ENCODE data around the gene NFATC2. TPM values are rescaled to one million over a fixed set of nuclear protein-coding genes. Genes with fewer than 3 reads are reported as not detected.

NFATC2 gene
- total RNA-seq, 2 donors from 2014 or later, result 4.3 to 8.4 TPM

DNA sequence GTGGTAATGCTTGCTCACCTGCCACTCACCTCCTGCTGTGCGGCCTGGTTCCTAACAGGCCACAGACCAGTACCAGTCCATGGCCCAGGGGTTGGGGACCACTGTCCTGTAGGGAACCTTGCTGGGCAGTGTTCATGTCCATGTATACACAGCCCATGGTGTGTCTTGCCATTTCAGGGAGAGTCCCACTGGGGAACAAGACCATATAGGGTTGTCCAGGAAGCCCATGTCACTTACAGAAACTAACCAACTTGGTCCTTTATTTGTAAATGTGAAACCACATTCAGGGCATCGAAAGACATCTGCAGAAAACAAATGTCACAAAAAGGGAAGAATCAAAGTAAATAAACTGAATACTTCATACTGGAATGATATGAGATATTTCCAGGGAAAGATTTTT is 179.1 kb downstream of the NFATC2 start:
- no peaks in the 10 kb centered on the region for H3K4me1 ChIP-seq (replicated peaks)
- no peak for TF ChIP-seq POLR2A (IDR thresholded peaks at IDR 0.05)
- intact Hi-C loops (cut with DNase I), result no loop called here
- H3K27ac ChIP-seq, result no peak overlapping the region
- no peaks in the 10 kb centered on the region for H3K27me3 ChIP-seq (replicated peaks; ENCODE audit: insufficient read depth)
- 72% methylated on average over 2 of the region's 2 CpGs for WGBS
- no peaks in the 10 kb centered on the region for H3K9me3 ChIP-seq
- no peak overlapping the region for H3K4me3 ChIP-seq
- H3K36me3 ChIP-seq, result no peaks in the 10 kb centered on the region
- DNase-seq (ENCODE audit: low spot score), result no peak

- TF ChIP-seq, protein P1, sequence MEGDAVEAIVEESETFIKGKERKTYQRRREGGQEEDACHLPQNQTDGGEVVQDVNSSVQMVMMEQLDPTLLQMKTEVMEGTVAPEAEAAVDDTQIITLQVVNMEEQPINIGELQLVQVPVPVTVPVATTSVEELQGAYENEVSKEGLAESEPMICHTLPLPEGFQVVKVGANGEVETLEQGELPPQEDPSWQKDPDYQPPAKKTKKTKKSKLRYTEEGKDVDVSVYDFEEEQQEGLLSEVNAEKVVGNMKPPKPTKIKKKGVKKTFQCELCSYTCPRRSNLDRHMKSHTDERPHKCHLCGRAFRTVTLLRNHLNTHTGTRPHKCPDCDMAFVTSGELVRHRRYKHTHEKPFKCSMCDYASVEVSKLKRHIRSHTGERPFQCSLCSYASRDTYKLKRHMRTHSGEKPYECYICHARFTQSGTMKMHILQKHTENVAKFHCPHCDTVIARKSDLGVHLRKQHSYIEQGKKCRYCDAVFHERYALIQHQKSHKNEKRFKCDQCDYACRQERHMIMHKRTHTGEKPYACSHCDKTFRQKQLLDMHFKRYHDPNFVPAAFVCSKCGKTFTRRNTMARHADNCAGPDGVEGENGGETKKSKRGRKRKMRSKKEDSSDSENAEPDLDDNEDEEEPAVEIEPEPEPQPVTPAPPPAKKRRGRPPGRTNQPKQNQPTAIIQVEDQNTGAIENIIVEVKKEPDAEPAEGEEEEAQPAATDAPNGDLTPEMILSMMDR (IDR thresholded peaks at IDR 0.05), result no peak
- TF ChIP-seq POLR2AphosphoS5 (IDR thresholded peaks at IDR 0.05), result no peak
- TF ChIP-seq POLR2A (IDR thresholded peaks at IDR 0.05), result no peak
- H3K4me1 ChIP-seq (replicated peaks), result no peaks in the 10 kb centered on the region
- intact Hi-C loops (cut with DNase I), result no loop called here
- no peaks in the 10 kb centered on the region for H3K36me3 ChIP-seq
- no peak overlapping the region for H3K4me3 ChIP-seq
- H3K27ac ChIP-seq, result no peak overlapping the region
- DNase-seq (ENCODE audit: low spot score), result no peak
- no peaks in the 10 kb centered on the region for H3K9me3 ChIP-seq
- H3K27me3 ChIP-seq (replicated peaks; ENCODE audit: insufficient read depth), result no peaks in the 10 kb centered on the region
- 93% methylated on average over 3 of the region's 3 CpGs for WGBS
Measured at GRCh38 chr20:51362254-51362653, 180.3 kb downstream of the NFATC2 start.

DNA sequence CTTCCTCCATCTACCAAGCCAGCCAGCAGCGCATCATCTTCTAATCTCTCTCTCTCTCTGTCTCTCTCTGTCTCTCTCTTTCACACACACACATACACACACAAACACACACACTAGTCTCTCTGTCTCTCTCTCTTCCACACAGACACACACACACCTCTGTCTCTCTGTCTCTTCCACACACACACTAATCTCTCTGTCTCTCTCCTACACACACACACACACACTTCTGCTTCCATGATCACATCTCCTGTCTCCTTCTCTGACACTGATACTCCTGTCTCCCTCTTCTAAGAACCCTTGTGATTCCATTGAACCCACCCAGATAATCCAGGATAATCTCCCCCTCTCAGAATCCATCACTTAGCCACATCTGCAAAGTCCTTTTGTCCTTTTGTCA is 181.3 kb downstream of the NFATC2 start:
- Histone ChIP-seq H3K4me1 (replicated peaks) (no peaks in the 10 kb centered on the region), H3K9me3 (no peaks in the 10 kb centered on the region), H3K4me3 (no peak overlapping the region), H3K27ac (no peak overlapping the region), H3K27me3 (replicated peaks; ENCODE audit: insufficient read depth) (no peaks in the 10 kb centered on the region), H3K36me3 (no peaks in the 10 kb centered on the region)
- WGBS, result 80% methylated on average over 1 of the region's 1 CpG
- intact Hi-C loops (cut with DNase I), result no loop called here
- no peak for DNase-seq (ENCODE audit: low spot score)
- TF ChIP-seq POLR2AphosphoS5 (IDR thresholded peaks at IDR 0.05) (no peak), POLR2A (IDR thresholded peaks at IDR 0.05) (no peak)
- TF ChIP-seq, protein P1 (IDR thresholded peaks at IDR 0.05), result no peak

DNA sequence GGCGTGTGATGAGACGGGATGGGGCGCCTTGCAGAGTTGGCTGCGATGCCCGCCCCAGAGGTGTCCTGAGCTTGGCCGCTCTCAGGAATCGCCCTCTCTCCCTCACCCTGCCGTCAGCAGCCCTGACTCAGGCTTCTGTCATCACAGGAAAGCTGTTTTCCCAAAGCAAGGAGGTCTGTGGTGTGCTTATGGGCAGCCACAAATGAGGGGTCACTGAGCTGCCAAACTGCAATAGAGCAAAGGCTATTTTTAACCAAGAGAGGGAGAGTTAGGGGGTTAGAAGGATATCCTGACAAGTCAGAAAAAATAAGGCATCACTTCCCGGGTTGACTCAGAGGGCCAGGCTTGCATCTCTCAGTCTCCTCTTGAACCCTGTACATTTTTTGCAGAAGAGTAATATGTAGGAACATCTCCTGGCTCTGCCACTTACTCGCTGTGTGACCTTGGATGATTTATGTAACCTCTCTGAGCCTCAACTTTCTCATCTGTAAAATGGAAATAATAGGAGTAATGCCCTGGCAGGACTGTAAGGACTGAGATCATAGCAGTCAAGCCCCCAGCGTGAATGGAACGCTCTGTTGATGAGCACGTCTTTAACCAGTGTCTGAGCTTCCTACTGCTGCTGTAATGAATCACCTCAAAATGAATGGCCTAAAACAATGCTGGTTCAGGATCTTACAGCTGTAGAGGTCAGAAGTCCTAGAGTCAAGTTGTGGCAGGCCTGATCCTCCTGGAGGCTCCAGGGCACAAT is 181.9 kb downstream of the NFATC2 start:
- Histone ChIP-seq H3K27ac (no peak overlapping the region), H3K4me1 (replicated peaks) (no peaks in the 10 kb centered on the region), H3K27me3 (replicated peaks; ENCODE audit: insufficient read depth) (no peaks in the 10 kb centered on the region), H3K9me3 (no peaks in the 10 kb centered on the region), H3K4me3 (no peak overlapping the region), H3K36me3 (no peaks in the 10 kb centered on the region)
- no peak for DNase-seq (ENCODE audit: low spot score)
- TF ChIP-seq, protein P1 (IDR thresholded peaks at IDR 0.05), result no peak
- TF ChIP-seq POLR2AphosphoS5 (IDR thresholded peaks at IDR 0.05) (no peak), POLR2A (IDR thresholded peaks at IDR 0.05) (no peak)
- intact Hi-C loops (cut with DNase I), result no loop called here
- 78% methylated on average over 13 of the region's 13 CpGs for WGBS

DNA sequence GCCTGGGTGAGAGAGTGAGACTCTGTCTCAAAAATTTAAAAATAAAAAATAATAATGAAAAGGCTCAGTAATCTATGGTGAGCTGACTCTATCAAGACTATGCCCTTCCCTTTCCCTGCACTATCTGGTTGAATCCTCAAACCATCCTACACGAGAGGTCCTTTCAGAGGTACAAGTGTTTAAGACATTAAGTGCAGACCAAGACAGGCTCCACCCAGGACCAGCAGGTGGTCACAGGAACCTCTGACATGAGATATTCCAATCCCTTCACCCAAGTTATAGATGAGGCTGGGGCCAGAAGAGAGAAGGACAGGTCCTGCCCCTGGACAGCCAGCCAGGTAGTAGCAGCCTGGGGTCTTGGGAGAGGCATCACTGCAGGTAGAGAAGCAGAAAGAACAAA is 182.6 kb downstream of the NFATC2 start:
- Histone ChIP-seq H3K4me3 (no peak overlapping the region), H3K4me1 (replicated peaks) (no peaks in the 10 kb centered on the region), H3K27me3 (replicated peaks; ENCODE audit: insufficient read depth) (no peaks in the 10 kb centered on the region), H3K36me3 (no peaks in the 10 kb centered on the region), H3K9me3 (no peaks in the 10 kb centered on the region), H3K27ac (no peak overlapping the region)
- intact Hi-C loops (cut with DNase I), result no loop called here
- DNase-seq (ENCODE audit: low spot score), result no peak
- 73% methylated on average over 1 of the region's 1 CpG for WGBS
- no peak for TF ChIP-seq POLR2AphosphoS5 (IDR thresholded peaks at IDR 0.05)
- TF ChIP-seq POLR2A (IDR thresholded peaks at IDR 0.05), result no peak
- TF ChIP-seq, protein P1 (IDR thresholded peaks at IDR 0.05), result no peak
